ENCODE results near the gene TMEM184A. TPM values are rescaled to one million over a fixed set of nuclear protein-coding genes. Genes with fewer than 3 reads are reported as not detected.

Gene TMEM184A
- total and polyA plus RNA-seq, 10 of the 15 experiments (the other 5 are each of a cell fraction or from before 2014, with no cell fraction given) = 0.04 to 0.15 TPM; not detected in 8

DNA sequence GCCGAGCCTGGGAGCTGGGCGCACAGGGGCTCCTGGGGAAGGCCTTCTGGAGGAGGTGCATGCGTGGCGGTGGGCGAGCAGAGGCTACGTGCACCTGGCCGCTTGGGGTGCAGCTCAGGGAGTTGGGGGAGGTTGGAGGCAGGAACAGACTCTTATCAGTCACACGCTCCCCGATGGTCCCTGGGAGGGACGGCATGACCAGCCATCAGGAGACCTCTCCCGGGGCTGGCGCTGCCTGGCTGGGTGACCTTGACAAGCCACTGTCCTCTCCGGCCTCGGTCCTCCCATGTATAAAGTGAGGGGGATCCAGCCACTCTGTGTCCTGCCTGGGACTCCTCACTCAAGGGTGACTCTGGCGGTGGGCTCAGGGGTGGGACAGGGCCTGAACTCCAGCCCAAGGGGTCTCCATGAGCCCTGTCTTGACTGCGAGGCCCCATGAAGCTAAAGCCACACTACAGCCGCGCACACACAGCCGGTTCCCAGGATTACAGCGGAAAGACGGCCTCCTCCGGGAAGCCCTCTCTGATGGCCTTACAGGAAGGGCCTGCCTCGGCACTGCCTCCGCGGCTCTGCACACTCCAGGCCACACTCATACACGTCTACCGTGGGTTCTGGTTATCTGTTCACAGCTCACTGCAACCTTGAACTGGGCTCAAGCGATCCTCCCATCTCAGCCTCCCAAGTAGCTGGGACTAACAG, 2.3 kb downstream of the TMEM184A start:
- Histone ChIP-seq H3K27ac (ENCODE audit: control insufficient read depth, insufficient read depth) (no peak overlapping the region), H2AFZ (ENCODE audit: control insufficient read depth, low read depth, low read length) (no peak overlapping the region), H3K4me2 (ENCODE audit: control insufficient read depth, insufficient read depth) (no peak overlapping the region), H3K79me2 (ENCODE audit: control insufficient read depth, insufficient read depth, low read length) (no peaks in the 10 kb centered on the region), H3K4me1 (ENCODE audit: control insufficient read depth, insufficient read depth, low read length) (no peaks in the 10 kb centered on the region), H3K4me3 (no peak overlapping the region), H3K9ac (ENCODE audit: control insufficient read depth, insufficient read depth, low read length) (no peak overlapping the region), H3K9me3 (replicated peaks; ENCODE audit: control insufficient read depth, insufficient read depth, low read length) (no peaks in the 10 kb centered on the region), H3K27me3 (replicated peaks in 1 of 2; ENCODE audit: control insufficient read depth in 2 of 2, insufficient read depth in 2 of 2, low read length in 1 of 2) (no peaks in the 10 kb centered on the region), H3K36me3 (ENCODE audit: control insufficient read depth in 2 of 2, insufficient read depth in 2 of 2, low read length in 1 of 2) (no peaks in the 10 kb centered on the region), H4K20me1 (ENCODE audit: control insufficient read depth, insufficient read depth) (no peaks in the 10 kb centered on the region)
- no peak for ATAC-seq
- DNase-seq (ENCODE audit: low read depth, low spot score) = no peak
- POLR2A ChIA-PET = no interaction called here
- in situ Hi-C loops (cut with MboI) = no loop called here
- RAD21 ChIA-PET (ENCODE audit: unreplicated experiment) = no interaction called here
- SMC1A ChIA-PET (ENCODE audit: uncharacterized antibody, unreplicated experiment) = no interaction called here
- intact Hi-C loops (cut with micrococcal nuclease; ENCODE audit: unreplicated experiment) = no loop called here
- CTCF ChIA-PET = interaction anchor here (0.7 kb wide), 1 partner anchor 656 kb away, joined by 3 read pairs; no protein-coding TSS in a partner anchor
- BruUV-seq (replicated peaks) = no TSS peak
- WGBS (ENCODE audit: insufficient coverage, insufficient replicate concordance, low lambda C conversion rate, missing lambda C conversion rate) = 53% methylated on average over 28 of the region's 28 CpGs
- FAIRE-seq = no peak
- TF ChIP-seq CBX5 (IDR thresholded peaks at IDR 0.05; ENCODE audit: low read depth) (no peak), WRNIP1 (IDR thresholded peaks at IDR 0.05; ENCODE audit: borderline replicate concordance, low read depth, low read length) (no peak), RBBP5 (conservative IDR thresholded peaks at IDR 0.05) (no peak), HCFC1 (IDR thresholded peaks at IDR 0.05; ENCODE audit: low read length) (no peak), IRF4 (IDR thresholded peaks at IDR 0.05; ENCODE audit: low read depth, low read length) (no peak), RUNX3 (IDR thresholded peaks at IDR 0.05; ENCODE audit: low read length) (no peak)
- TF ChIP-seq, protein P1, sequence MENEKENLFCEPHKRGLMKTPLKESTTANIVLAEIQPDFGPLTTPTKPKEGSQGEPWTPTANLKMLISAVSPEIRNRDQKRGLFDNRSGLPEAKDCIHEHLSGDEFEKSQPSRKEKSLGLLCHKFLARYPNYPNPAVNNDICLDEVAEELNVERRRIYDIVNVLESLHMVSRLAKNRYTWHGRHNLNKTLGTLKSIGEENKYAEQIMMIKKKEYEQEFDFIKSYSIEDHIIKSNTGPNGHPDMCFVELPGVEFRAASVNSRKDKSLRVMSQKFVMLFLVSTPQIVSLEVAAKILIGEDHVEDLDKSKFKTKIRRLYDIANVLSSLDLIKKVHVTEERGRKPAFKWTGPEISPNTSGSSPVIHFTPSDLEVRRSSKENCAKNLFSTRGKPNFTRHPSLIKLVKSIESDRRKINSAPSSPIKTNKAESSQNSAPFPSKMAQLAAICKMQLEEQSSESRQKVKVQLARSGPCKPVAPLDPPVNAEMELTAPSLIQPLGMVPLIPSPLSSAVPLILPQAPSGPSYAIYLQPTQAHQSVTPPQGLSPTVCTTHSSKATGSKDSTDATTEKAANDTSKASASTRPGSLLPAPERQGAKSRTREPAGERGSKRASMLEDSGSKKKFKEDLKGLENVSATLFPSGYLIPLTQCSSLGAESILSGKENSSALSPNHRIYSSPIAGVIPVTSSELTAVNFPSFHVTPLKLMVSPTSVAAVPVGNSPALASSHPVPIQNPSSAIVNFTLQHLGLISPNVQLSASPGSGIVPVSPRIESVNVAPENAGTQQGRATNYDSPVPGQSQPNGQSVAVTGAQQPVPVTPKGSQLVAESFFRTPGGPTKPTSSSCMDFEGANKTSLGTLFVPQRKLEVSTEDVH (IDR thresholded peaks at IDR 0.05; ENCODE audit: low read depth, partially characterized antibody) = no peak
- TF ChIP-seq, protein P2, sequence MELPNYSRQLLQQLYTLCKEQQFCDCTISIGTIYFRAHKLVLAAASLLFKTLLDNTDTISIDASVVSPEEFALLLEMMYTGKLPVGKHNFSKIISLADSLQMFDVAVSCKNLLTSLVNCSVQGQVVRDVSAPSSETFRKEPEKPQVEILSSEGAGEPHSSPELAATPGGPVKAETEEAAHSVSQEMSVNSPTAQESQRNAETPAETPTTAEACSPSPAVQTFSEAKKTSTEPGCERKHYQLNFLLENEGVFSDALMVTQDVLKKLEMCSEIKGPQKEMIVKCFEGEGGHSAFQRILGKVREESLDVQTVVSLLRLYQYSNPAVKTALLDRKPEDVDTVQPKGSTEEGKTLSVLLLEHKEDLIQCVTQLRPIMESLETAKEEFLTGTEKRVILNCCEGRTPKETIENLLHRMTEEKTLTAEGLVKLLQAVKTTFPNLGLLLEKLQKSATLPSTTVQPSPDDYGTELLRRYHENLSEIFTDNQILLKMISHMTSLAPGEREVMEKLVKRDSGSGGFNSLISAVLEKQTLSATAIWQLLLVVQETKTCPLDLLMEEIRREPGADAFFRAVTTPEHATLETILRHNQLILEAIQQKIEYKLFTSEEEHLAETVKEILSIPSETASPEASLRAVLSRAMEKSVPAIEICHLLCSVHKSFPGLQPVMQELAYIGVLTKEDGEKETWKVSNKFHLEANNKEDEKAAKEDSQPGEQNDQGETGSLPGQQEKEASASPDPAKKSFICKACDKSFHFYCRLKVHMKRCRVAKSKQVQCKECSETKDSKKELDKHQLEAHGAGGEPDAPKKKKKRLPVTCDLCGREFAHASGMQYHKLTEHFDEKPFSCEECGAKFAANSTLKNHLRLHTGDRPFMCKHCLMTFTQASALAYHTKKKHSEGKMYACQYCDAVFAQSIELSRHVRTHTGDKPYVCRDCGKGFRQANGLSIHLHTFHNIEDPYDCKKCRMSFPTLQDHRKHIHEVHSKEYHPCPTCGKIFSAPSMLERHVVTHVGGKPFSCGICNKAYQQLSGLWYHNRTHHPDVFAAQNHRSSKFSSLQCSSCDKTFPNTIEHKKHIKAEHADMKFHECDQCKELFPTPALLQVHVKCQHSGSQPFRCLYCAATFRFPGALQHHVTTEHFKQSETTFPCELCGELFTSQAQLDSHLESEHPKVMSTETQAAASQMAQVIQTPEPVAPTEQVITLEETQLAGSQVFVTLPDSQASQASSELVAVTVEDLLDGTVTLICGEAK (IDR thresholded peaks at IDR 0.05; ENCODE audit: borderline replicate concordance) = no peak
- TF ChIP-seq, protein P3, sequence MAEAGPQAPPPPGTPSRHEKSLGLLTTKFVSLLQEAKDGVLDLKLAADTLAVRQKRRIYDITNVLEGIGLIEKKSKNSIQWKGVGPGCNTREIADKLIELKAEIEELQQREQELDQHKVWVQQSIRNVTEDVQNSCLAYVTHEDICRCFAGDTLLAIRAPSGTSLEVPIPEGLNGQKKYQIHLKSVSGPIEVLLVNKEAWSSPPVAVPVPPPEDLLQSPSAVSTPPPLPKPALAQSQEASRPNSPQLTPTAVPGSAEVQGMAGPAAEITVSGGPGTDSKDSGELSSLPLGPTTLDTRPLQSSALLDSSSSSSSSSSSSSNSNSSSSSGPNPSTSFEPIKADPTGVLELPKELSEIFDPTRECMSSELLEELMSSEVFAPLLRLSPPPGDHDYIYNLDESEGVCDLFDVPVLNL (IDR thresholded peaks at IDR 0.05; ENCODE audit: low read depth, low read length) = no peak
- TF ChIP-seq, protein P4, sequence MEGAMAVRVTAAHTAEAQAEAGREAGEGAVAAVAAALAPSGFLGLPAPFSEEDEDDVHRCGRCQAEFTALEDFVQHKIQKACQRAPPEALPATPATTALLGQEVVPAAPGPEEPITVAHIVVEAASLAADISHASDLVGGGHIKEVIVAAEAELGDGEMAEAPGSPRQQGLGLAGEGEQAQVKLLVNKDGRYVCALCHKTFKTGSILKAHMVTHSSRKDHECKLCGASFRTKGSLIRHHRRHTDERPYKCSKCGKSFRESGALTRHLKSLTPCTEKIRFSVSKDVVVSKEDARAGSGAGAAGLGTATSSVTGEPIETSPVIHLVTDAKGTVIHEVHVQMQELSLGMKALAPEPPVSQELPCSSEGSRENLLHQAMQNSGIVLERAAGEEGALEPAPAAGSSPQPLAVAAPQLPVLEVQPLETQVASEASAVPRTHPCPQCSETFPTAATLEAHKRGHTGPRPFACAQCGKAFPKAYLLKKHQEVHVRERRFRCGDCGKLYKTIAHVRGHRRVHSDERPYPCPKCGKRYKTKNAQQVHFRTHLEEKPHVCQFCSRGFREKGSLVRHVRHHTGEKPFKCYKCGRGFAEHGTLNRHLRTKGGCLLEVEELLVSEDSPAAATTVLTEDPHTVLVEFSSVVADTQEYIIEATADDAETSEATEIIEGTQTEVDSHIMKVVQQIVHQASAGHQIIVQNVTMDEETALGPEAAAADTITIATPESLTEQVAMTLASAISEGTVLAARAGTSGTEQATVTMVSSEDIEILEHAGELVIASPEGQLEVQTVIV (IDR thresholded peaks at IDR 0.05; ENCODE audit: borderline replicate concordance, partially characterized antibody) = no peak

All from GM12878 (cell line).